NT2/D1 (cell line): Measurements from ENCODE around the gene RPL39.

Source experiments
- SUZ12 ChIP-seq: IDR thresholded peaks from 2 replicates; pipeline ENCODE4 v1.6.1; 2011; ENCODE audit not compliant: insufficient read length, insufficient read depth; ENCODE audit errors: extremely low read depth
- YY1 ChIP-seq: IDR thresholded peaks from 2 replicates; pipeline ENCODE4 v1.6.1; 2011; ENCODE audit not compliant: insufficient read length, insufficient read depth
- ZNF274 ChIP-seq: IDR thresholded peaks from 2 replicates; pipeline ENCODE4 v1.6.1; 2011; ENCODE audit warnings: mild to moderate bottlenecking, low read depth, low read length

- TF ChIP-seq ZNF274 (no peak), YY1 (no peak), SUZ12 (no peak)
Measured at GRCh38 chrX:119791437-119792231, at the start of gene RPL39.
